ENCODE results near the gene GOPC. TPM values are rescaled to one million over a fixed set of nuclear protein-coding genes. Genes with fewer than 3 reads are reported as not detected.

The GOPC gene
- total and polyA plus RNA-seq, 8 donors: 19.1 to 85.7 (median 78.1) TPM

DNA sequence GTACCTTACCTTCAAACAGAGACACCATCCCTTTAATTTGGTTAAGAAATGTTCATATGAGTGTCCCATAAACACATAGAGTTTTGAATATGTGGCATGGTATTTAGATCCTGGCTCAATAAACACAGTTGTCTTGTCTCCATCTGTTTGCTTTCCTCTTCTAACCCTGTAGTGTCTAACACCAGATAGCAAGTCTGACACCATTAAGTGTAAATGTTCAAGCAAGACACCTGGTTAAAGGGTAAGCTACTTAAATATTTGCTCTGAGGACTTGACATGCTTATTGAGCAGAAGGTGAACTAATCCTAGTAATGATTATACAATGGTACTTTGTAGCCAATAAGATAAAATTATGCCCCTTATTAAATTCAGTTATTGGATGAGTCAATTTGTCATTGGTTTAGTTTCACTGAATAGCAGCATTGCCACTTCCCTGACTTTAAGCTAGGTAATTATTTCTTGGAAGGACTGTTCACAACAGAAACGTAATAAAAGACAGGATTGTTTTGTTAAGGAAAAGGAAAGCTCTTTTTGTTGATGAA is 26.9 kb upstream of the GOPC start:
- Histone ChIP-seq H3K4me3 (no peak overlapping the region), H3K9me3 (peaks cover 0 to 36% of the 10 kb centered on the region in 2 donors), H3K27me3 (no peaks in the 10 kb centered on the region), H3K27ac (no peak overlapping the region), H3K4me1 (no peaks in the 10 kb centered on the region), H3K36me3 (no peaks in the 10 kb centered on the region)
- TF ChIP-seq, protein P1, sequence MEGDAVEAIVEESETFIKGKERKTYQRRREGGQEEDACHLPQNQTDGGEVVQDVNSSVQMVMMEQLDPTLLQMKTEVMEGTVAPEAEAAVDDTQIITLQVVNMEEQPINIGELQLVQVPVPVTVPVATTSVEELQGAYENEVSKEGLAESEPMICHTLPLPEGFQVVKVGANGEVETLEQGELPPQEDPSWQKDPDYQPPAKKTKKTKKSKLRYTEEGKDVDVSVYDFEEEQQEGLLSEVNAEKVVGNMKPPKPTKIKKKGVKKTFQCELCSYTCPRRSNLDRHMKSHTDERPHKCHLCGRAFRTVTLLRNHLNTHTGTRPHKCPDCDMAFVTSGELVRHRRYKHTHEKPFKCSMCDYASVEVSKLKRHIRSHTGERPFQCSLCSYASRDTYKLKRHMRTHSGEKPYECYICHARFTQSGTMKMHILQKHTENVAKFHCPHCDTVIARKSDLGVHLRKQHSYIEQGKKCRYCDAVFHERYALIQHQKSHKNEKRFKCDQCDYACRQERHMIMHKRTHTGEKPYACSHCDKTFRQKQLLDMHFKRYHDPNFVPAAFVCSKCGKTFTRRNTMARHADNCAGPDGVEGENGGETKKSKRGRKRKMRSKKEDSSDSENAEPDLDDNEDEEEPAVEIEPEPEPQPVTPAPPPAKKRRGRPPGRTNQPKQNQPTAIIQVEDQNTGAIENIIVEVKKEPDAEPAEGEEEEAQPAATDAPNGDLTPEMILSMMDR (IDR thresholded peaks at IDR 0.05): no peak
- DNase-seq: no peak
- intact Hi-C loops (cut with DNase I): no loop called here
- ATAC-seq: no peak

DNA sequence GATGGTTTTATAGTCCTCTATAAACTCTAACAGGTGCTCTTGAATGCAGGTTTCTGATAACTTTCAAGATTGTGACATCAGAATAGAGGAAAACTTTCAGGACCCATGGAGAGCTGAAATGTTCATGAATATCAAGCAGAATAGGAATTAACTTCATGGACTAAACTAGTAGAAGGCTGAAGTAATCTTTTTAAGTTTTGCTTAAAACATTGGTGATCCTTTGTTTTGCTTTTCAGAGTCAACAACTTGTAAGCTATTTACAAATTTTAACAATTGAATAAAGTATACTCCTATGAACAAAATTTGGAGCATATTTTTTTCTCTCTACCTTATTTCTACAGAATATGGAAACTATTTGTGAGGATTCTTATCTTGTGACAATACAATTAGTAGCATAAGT is 25.2 kb upstream of the GOPC start:
- Histone ChIP-seq H3K4me3 (no peak overlapping the region), H3K27ac (no peak overlapping the region), H3K9me3 (peaks cover 0 to 43% of the 10 kb centered on the region in 2 donors), H3K36me3 (no peaks in the 10 kb centered on the region), H3K27me3 (no peaks in the 10 kb centered on the region), H3K4me1 (no peaks in the 10 kb centered on the region)
- TF ChIP-seq, protein P1 (IDR thresholded peaks at IDR 0.05): no peak
- ATAC-seq: no peak
- intact Hi-C loops (cut with DNase I): no loop called here
- no peak for DNase-seq

DNA sequence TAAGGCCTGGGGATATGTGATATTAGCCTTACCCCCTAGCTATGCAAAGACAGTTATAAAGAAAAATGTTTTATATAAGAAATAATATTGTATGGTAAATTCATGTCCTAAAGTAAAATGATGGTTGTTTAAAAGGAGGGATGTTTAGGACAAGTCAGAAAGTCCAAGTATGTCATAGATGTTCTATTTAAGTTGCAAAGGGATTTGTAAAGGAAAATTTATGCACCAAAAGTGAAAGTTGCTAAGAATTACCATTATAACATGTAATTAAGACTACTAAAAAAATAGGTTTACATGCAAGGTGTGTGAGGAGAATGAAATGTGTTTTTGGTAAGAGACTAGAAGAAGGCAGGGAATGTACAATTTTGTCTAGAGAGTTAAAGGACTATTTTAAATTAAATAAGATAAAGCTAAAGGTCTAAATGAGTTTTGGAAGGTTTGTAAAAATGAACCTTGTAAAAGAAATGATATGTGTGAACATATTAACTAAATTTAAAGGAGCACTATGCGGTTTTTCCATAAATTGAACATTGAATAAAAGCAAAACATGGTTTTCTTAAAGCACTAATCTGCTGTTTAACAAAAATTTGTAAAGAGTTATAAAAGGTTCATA is 22.7 kb upstream of the GOPC start:
- intact Hi-C loops (cut with DNase I): no loop called here
- Histone ChIP-seq H3K9me3 (peaks cover 0 to 43% of the 10 kb centered on the region in 2 donors), H3K27ac (no peak overlapping the region), H3K36me3 (no peaks in the 10 kb centered on the region), H3K27me3 (no peaks in the 10 kb centered on the region), H3K4me1 (no peaks in the 10 kb centered on the region), H3K4me3 (no peak overlapping the region)
- DNase-seq (no peak), ATAC-seq (no peak)
- TF ChIP-seq, protein P1 (IDR thresholded peaks at IDR 0.05): no peak

DNA sequence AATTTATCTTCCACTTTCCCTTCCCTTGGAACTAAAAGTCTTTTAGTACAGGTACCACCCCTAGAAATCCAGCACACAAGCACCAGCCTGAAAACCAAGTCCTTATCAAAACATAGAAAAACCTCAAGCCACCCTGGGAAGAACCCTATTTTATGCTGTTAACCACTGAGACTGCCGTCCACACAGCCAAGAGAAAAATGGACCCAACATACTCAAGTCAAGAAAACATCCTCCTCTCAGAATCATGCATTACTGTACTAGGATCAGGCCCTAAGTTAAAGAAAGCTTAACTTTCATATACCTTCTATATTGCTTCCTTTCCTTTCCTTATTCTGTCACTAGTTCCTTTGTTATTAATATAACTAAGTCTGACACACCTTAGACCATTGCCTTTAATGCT is 16.9 kb upstream of the GOPC start:
- Histone ChIP-seq H3K4me3 (no peak overlapping the region), H3K27ac (no peak overlapping the region), H3K4me1 (no peaks in the 10 kb centered on the region), H3K9me3 (peaks cover 0 to 7% of the 10 kb centered on the region in 2 donors), H3K36me3 (no peaks in the 10 kb centered on the region), H3K27me3 (no peaks in the 10 kb centered on the region)
- TF ChIP-seq, protein P1 (IDR thresholded peaks at IDR 0.05): no peak
- intact Hi-C loops (cut with DNase I): no loop called here
- ATAC-seq (no peak), DNase-seq (no peak)

DNA sequence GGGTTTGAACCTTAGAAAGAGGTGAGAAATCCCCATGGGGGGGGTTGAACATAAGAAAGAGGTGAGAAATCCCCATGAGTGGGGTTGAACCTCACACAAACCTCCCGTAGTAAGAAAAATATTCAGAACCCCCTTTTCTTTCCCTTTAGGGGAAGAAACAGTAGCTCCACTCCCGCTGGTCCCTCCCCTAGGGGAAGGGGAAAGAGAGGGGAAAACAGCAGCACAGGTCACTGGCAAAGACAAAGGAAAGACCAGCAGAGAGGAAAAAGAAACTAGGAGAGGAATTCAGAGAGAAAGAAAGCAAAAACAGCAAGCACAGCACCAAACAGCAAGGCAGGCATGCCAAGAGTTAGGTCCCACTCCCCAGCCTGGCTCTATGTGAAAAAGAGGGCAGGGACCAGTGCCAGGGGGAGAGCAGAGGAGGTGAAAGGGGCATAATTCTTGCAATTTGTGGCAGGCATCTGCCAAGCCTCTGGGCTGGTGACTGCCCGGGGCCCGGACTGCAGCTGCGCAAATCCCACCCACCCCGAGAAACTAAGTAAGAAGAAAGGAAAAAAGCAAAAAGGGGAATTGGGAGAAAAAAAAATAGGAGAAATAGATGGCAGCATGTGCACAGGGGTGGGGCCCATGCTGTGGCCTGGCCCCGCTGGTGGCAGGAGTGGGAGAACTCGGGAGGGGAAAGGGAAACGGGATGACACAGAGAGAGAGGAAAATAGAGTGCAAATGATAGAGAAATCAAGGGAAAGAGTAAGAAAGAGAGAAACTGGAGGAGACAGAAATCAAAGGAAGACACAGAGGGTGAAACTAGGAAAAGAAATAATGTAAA is 15.1 kb upstream of the GOPC start:
- no peak overlapping the region for H3K4me3 ChIP-seq
- peak in 1 of 4 donors; percentile 58 for DNase-seq
- no peaks in the 10 kb centered on the region for H3K4me1 ChIP-seq
- ATAC-seq: no peak
- H3K9me3 ChIP-seq: no peaks in the 10 kb centered on the region
- intact Hi-C loops (cut with DNase I): no loop called here
- no peaks in the 10 kb centered on the region for H3K27me3 ChIP-seq
- H3K27ac ChIP-seq: no peak overlapping the region
- TF ChIP-seq, protein P1 (IDR thresholded peaks at IDR 0.05): no peak
- H3K36me3 ChIP-seq: no peaks in the 10 kb centered on the region
